ENCODE data around the gene SLC12A6.
"Not testable (repeated sequence)": the region's sequence is repeated elsewhere in the genome, so short reads cannot be mapped to it uniquely, and the experiment has no call there.

Gene SLC12A6

GRCh38 chr15:34193272-34193671 is 144.3 kb downstream of the SLC12A6 start:
- DNase-seq (ENCODE audit: low read depth), result not testable (repeated sequence)

GRCh38 chr15:34188711-34189110 is 148.9 kb downstream of the SLC12A6 start:
- no peak for DNase-seq (ENCODE audit: low read depth)

- DNase-seq (ENCODE audit: low read depth), result no peak
These were observed 151.9 kb downstream of the SLC12A6 start for GRCh38 chr15:34185666-34186065.

GRCh38 chr15:34182942-34183341 is 154.6 kb downstream of the SLC12A6 start:
- DNase-seq (ENCODE audit: low read depth), result no peak

Measured in HS-5 (cell line).